ENCODE data around the gene SH3GL2. TPM values are rescaled to one million over a fixed set of nuclear protein-coding genes. Genes with fewer than 3 reads are reported as not detected.

Gene SH3GL2
- total and polyA plus RNA-seq, 8 donors: 0.84 to 10.3 (median 6.3) TPM

DNA sequence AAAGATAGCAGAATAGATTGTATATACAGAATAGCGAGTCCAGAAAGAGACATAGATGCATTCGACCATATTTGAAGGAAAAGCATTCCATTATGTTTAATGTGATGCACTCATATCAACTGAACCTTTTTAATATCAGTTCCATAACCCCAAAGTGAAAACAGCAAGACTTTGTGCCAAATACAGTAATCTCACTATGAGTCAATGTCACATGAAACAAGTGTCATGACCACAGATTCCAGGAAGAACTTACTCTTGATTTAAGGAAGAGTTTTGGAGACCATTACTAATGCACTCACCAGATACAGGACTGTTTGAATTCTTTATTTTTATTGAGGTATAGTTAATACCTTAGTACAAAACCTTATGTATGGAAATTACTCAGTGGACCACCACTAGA is 220.5 kb downstream of the SH3GL2 start:
- Histone ChIP-seq H3K9me3 (no peaks in the 10 kb centered on the region), H3K27me3 (no peaks in the 10 kb centered on the region), H3K36me3 (no peaks in the 10 kb centered on the region), H3K4me1 (no peaks in the 10 kb centered on the region), H3K4me3 (no peak overlapping the region), H3K27ac (no peak overlapping the region)
- TF ChIP-seq CTCF (IDR thresholded peaks at IDR 0.05): no peak
- intact Hi-C loops (cut with DNase I): no loop called here
- ATAC-seq: peak; percentile 17
- no peak for DNase-seq

DNA sequence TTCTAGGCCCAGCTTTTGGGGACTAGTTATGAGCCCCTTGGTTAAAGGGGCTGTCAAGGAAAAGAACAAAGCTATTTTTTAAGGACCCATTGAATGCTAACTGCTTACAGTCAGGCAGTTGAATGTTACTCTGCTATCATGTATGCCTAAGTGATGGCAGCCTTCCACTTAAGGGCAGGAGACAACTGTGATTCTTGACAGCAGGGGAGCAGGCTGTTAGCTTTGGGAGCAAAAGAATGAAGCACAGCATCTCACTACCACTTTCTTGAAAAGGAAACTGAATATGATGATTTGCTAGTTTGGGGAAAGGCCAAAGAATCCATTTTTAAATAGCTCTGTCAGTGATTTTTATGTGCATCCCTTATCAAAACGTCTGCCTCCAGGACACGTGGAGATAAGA is 221.6 kb downstream of the SH3GL2 start:
- no peak for ATAC-seq
- DNase-seq: no peak
- H3K27ac ChIP-seq: no peak overlapping the region
- H3K4me1 ChIP-seq: no peaks in the 10 kb centered on the region
- no peaks in the 10 kb centered on the region for H3K9me3 ChIP-seq
- H3K36me3 ChIP-seq: no peaks in the 10 kb centered on the region
- intact Hi-C loops (cut with DNase I): loop anchor here in 1 of 2 donors (5.0 to 10.0 kb wide), 2 partner anchors 263 to 414 kb away; no protein-coding TSS in a partner anchor
- H3K4me3 ChIP-seq: no peak overlapping the region
- TF ChIP-seq CTCF (IDR thresholded peaks at IDR 0.05): no peak
- no peaks in the 10 kb centered on the region for H3K27me3 ChIP-seq

GRCh38 chr9:17802249-17802857 is 223.5 kb downstream of the SH3GL2 start:
- TF ChIP-seq CTCF (IDR thresholded peaks at IDR 0.05): peak in 1 of 2 donors; percentile 18
- H3K27ac ChIP-seq: no peak overlapping the region
- no peaks in the 10 kb centered on the region for H3K4me1 ChIP-seq
- H3K4me3 ChIP-seq: no peak overlapping the region
- no peaks in the 10 kb centered on the region for H3K9me3 ChIP-seq
- no peak for DNase-seq
- H3K36me3 ChIP-seq: no peaks in the 10 kb centered on the region
- ATAC-seq: peak; percentile 53
- no peaks in the 10 kb centered on the region for H3K27me3 ChIP-seq
- intact Hi-C loops (cut with DNase I): loop anchor here in 1 of 2 donors (5.0 to 10.0 kb wide), 2 partner anchors 265 to 412 kb away; no protein-coding TSS in a partner anchor

- Histone ChIP-seq H3K27ac (no peak overlapping the region), H3K36me3 (no peaks in the 10 kb centered on the region), H3K27me3 (peaks cover 0 to 6% of the 10 kb centered on the region in 2 donors), H3K4me1 (no peaks in the 10 kb centered on the region), H3K4me3 (no peak overlapping the region), H3K9me3 (no peaks in the 10 kb centered on the region)
- ATAC-seq: no peak
- TF ChIP-seq CTCF (IDR thresholded peaks at IDR 0.05): no peak
- intact Hi-C loops (cut with DNase I): loop anchor here in 1 of 2 donors (10.0 kb wide), 1 partner anchor 407 kb away; no protein-coding TSS in a partner anchor
- no peak for DNase-seq
Observed at GRCh38 chr9:17807613-17808282, 228.9 kb downstream of the SH3GL2 start.

DNA sequence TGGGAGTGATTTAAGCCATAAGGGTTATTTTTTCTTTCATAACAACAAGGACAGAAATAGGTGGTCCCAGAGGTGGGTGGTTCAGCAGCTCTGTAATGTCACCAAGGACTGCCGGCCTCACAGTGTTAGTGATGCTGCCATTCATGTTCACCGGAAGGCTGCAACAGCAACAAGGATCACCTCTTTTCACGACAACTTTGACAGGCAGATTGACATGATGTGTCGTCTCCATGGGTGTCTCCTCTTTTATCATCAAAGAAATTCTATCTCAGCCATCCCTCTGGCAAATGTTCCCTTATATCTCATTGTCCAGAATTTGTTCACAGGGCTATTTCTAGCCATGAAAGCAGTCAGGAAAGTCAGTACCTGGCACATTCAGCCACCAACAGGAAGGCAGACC is 231.5 kb downstream of the SH3GL2 start:
- intact Hi-C loops (cut with DNase I): no loop called here
- DNase-seq (no peak), ATAC-seq (no peak)
- Histone ChIP-seq H3K36me3 (no peaks in the 10 kb centered on the region), H3K27ac (no peak overlapping the region), H3K27me3 (peaks cover 0 to 6% of the 10 kb centered on the region in 2 donors), H3K9me3 (no peaks in the 10 kb centered on the region), H3K4me1 (no peaks in the 10 kb centered on the region), H3K4me3 (no peak overlapping the region)
- TF ChIP-seq CTCF (IDR thresholded peaks at IDR 0.05): no peak

All from left lung (tissue), 10 donors.